HCT116 (cell line): ENCODE measurements around the gene KHDRBS1.

ENCODE experiments used
- ATF3 ChIP-seq: IDR thresholded peaks from 2 replicates; pipeline ENCODE4 v1.6.1; 2012
- CTCF ChIP-seq, 3 experiments: fragments of 200-600 bp in 1 of 3; sonication (generic) in 1 of 3; IDR thresholded peaks in 2 of 3; conservative IDR thresholded peaks in 1 of 3; 2 replicates each; pipeline ENCODE4 v1.5.1; 2012 to 2017; ENCODE audit warnings: low read depth in 2 of 3, low read length in 2 of 3, antibody characterized with exemption in 1 of 3, borderline replicate concordance in 1 of 3, control low read depth in 1 of 3, mild to moderate bottlenecking in 1 of 3, mixed read lengths in 1 of 3, mixed run types in 1 of 3, moderate library complexity in 1 of 3; ENCODE audit not compliant: insufficient read depth in 1 of 3
- ELF1 ChIP-seq: IDR thresholded peaks from 2 replicates; pipeline ENCODE4 v1.6.1; 2012; ENCODE audit warnings: low read depth, borderline replicate concordance
- EZH2 ChIP-seq: fragments of 200-600 bp; sonication (generic); IDR thresholded peaks from 2 replicates; pipeline ENCODE4 v1.6.1; 2017; ENCODE audit warnings: antibody characterized with exemption, mixed run types
- POLR2A ChIP-seq: IDR thresholded peaks from 2 replicates; pipeline ENCODE4 v1.7.0; 2011; ENCODE audit warnings: borderline replicate concordance; ENCODE audit not compliant: insufficient read depth, insufficient read length; ENCODE audit errors: extremely low read depth
- POLR2AphosphoS5 ChIP-seq: IDR thresholded peaks from 2 replicates; pipeline ENCODE4 v1.6.1; 2011; ENCODE audit warnings: mild to moderate bottlenecking, low read depth, low read length, moderate library complexity
- RAD21 ChIP-seq: IDR thresholded peaks from 2 replicates; pipeline ENCODE4 v1.6.1; 2012; ENCODE audit warnings: low read depth, mild to moderate bottlenecking
- TCF7L2 ChIP-seq: IDR thresholded peaks from 2 replicates; pipeline ENCODE4 v1.7.0; 2011; ENCODE audit warnings: borderline replicate concordance, inconsistent platforms; ENCODE audit not compliant: insufficient read depth, insufficient read length; ENCODE audit errors: extremely low read depth
- YY1 ChIP-seq: IDR thresholded peaks from 2 replicates; pipeline ENCODE4 v1.6.1; 2011; ENCODE audit warnings: low read length, low read depth, moderate library complexity, mild to moderate bottlenecking; ENCODE audit not compliant: insufficient replicate concordance; ENCODE audit errors: extremely low read depth
- ZNF274 ChIP-seq: fragments of 200-500 bp; sonication (Bioruptor generic); IDR thresholded peaks from 2 replicates; pipeline ENCODE4 v1.6.1; 2014; ENCODE audit warnings: mild to moderate bottlenecking, low read depth, low read length, inconsistent platforms

GRCh38 chr1:32063261-32063681 lies 49.6 kb downstream of the KHDRBS1 start:
- TF ChIP-seq YY1 (no peak), POLR2A (no peak), CTCF (IDR thresholded peaks at IDR 0.05 in 2 of 3, conservative IDR thresholded peaks at IDR 0.05 in 1 of 3; ENCODE audit: borderline replicate concordance in 1 of 3, insufficient read depth in 1 of 3, low read depth in 2 of 3, low read length in 2 of 3) (peak; percentile 41 to 65 (median 59); a peak in 5 of 6 replicates), EZH2 (no peak), RAD21 (peak; percentile 86), TCF7L2 (no peak), POLR2AphosphoS5 (peak; percentile 33; the same call in 1 of the 2 replicates), ZNF274 (no peak), ELF1 (no peak), ATF3 (no peak)
